Spleen (tissue), 7 donors: ENCODE measurements around the gene CXCL1.

Experiments
- CTCF ChIP-seq, 11 experiments: fragments of 200-600 bp in 7 of 11; fragments of 450-650 bp in 4 of 11; sonication (generic) in 4 of 11; IDR thresholded peaks in 8 of 11; conservative IDR thresholded peaks in 3 of 11; 1 replicate in 7 of 11; 2 replicates in 4 of 11; pipeline versions ENCODE4 v1.4.0 to v1.8.0; 2016 to 2021; ENCODE audit warnings: antibody characterized with exemption in 11 of 11, inconsistent platforms in 4 of 11, mild to moderate bottlenecking in 1 of 11
- POLR2A ChIP-seq, 3 donors: fragments of 450-650 bp; IDR thresholded peaks; one replicate each; pipeline ENCODE4 v1.5.1; 2017; ENCODE audit warnings: antibody characterized with exemption in 3 of 3, mild to moderate bottlenecking in 1 of 3
- POLR2AphosphoS5 ChIP-seq, 3 donors: sonication (generic); formaldehyde crosslinking; IDR thresholded peaks; one replicate each; pipeline ENCODE4 v1.5.1; 2017; ENCODE audit warnings: antibody characterized with exemption in 3 of 3
- donor health status: DM: no; HTN: no; CAD: no; lungs with moderate emphysema.
- donor health status: DM: no; HTN: no; CAD: no.
- donor health status: DM: no; HTN: no; CAD: no.

- TF ChIP-seq CTCF (IDR thresholded peaks at IDR 0.05 in 8 of 11, conservative IDR thresholded peaks at IDR 0.05 in 3 of 11) (no peak), POLR2AphosphoS5 (IDR thresholded peaks at IDR 0.05) (no peak), POLR2A (IDR thresholded peaks at IDR 0.05) (no peak)
These were observed 9.0 kb upstream of the CXCL1 start for GRCh38 chr4:73860181-73860580.
